Stimulated activated naive CD8-positive, alpha-beta T cell treated with anti-CD3 and anti-CD28 coated beads, Interleukin-15, amount 100 ng/mL, for 72 hours (primary cell): ENCODE data around the gene EDEM1.

Experiments
- ATAC-seq: fragments of 150-1000 bp; cut with Tn5 transposase; 2 replicates; pipeline ENCODE4 v1.10.0; 2021; ENCODE audit warnings: mild to moderate bottlenecking, moderate library complexity
- DNase-seq, 2 donors: peaks; one replicate each; pipeline ENCODE4 v3.0.0; 2021 to 2022
- H3K27ac Mint-ChIP-seq, 2 donors: one replicate each; pipeline ENCODE4 v1.8.0; 2022; ENCODE audit warnings: mild to moderate bottlenecking in 2 of 2, mixed read lengths in 2 of 2, moderate library complexity in 2 of 2
- H3K27me3 Mint-ChIP-seq: one replicate; pipeline ENCODE4 v1.8.0; 2022; ENCODE audit warnings: mixed read lengths
- H3K4me1 Mint-ChIP-seq: one replicate; pipeline ENCODE4 v1.8.0; 2022; ENCODE audit warnings: mild to moderate bottlenecking, mixed read lengths
- H3K4me3 Mint-ChIP-seq, 2 donors: one replicate each; pipeline ENCODE4 v1.8.0; 2022; ENCODE audit warnings: mild to moderate bottlenecking in 2 of 2, mixed read lengths in 2 of 2, moderate library complexity in 1 of 2
- H3K9me3 Mint-ChIP-seq, 2 donors: one replicate each; pipeline ENCODE4 v1.8.0; 2022; ENCODE audit warnings: mixed read lengths in 2 of 2

The EDEM1 gene

DNA sequence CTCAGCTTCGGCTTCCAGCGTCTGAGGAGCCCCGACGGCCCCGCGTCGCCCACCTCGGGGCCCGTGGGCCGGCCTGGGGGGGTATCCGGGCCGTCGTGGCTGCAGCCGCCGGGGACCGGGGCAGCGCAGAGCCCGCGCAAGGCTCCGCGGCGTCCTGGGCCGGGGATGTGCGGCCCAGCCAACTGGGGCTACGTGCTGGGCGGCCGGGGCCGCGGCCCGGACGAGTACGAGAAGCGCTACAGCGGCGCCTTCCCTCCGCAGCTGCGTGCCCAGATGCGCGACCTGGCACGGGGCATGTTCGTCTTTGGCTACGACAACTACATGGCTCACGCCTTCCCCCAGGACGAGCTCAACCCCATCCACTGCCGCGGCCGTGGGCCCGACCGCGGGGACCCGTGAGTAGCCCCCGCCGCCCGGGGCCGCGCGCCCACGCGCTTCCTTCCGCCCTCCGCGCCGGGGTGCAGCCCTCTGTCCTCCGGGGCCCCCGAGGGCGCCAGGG is 462 bp downstream of the EDEM1 start:
- Mint-ChIP-seq H3K9me3 (no peaks in the 10 kb centered on the region), H3K27me3 (no peaks in the 10 kb centered on the region), H3K27ac (peak overlapping the region; percentile 100), H3K4me1 (peaks cover 32% of the 10 kb centered on the region), H3K4me3 (peak overlapping the region; percentile 92 to 100)
- ATAC-seq (peak; percentile 61), DNase-seq (peak; percentile 71 to 77)

- DNase-seq: peak; percentile 64 to 69
Measured at GRCh38 chr3:5188419-5189221, 1.1 kb downstream of the EDEM1 start.

GRCh38 chr3:5190147-5190791 is 2.8 kb downstream of the EDEM1 start:
- ATAC-seq (no peak), DNase-seq (peak in 1 of 2 donors; percentile 48)
- Mint-ChIP-seq H3K4me3 (peak overlapping the region; percentile 61 to 94), H3K9me3 (peaks cover 0 to 6% of the 10 kb centered on the region in 2 donors), H3K4me1 (peaks cover 55% of the 10 kb centered on the region), H3K27me3 (no peaks in the 10 kb centered on the region), H3K27ac (peak overlapping the region; percentile 65 to 74)

More at GRCh38 chr3:5188419-5189221, 1.1 kb downstream of the EDEM1 start:
- Mint-ChIP-seq H3K27me3 (no peaks in the 10 kb centered on the region), H3K27ac (peak overlapping the region; percentile 99 to 100), H3K4me3 (peak overlapping the region; percentile 92 to 94), H3K9me3 (no peaks in the 10 kb centered on the region), H3K4me1 (peaks cover 38% of the 10 kb centered on the region)
- ATAC-seq: peak; percentile 44

GRCh38 chr3:5191555-5192304 is 4.2 kb downstream of the EDEM1 start:
- Mint-ChIP-seq H3K9me3 (peaks cover 0 to 6% of the 10 kb centered on the region in 2 donors), H3K4me3 (peak overlapping the region; percentile 71 to 84), H3K4me1 (peaks cover 59% of the 10 kb centered on the region), H3K27ac (peak overlapping the region; percentile 48 to 93), H3K27me3 (no peaks in the 10 kb centered on the region)
- ATAC-seq (no peak), DNase-seq (no peak)

GRCh38 chr3:5192571-5193365 is 5.3 kb downstream of the EDEM1 start:
- Mint-ChIP-seq H3K4me1 (peaks cover 63% of the 10 kb centered on the region), H3K9me3 (peaks cover 0 to 9% of the 10 kb centered on the region in 2 donors), H3K4me3 (peak overlapping the region; percentile 71 to 84), H3K27ac (peak overlapping the region; percentile 91 to 93), H3K27me3 (no peaks in the 10 kb centered on the region)
- ATAC-seq: no peak
- DNase-seq: no peak

GRCh38 chr3:5194341-5194740 is 6.8 kb downstream of the EDEM1 start:
- Mint-ChIP-seq H3K27ac (peak overlapping the region; percentile 98 to 99), H3K9me3 (peaks cover 0 to 10% of the 10 kb centered on the region in 2 donors), H3K4me1 (peaks cover 79% of the 10 kb centered on the region), H3K27me3 (no peaks in the 10 kb centered on the region), H3K4me3 (peak overlapping the region; percentile 75 to 82)
- ATAC-seq: peak; percentile 26
- DNase-seq: no peak

GRCh38 chr3:5194801-5195509 is 7.4 kb downstream of the EDEM1 start:
- peak; percentile 70 for ATAC-seq
- peaks cover 82% of the 10 kb centered on the region for H3K4me1 Mint-ChIP-seq
- no peak for DNase-seq

GRCh38 chr3:5195605-5196004 is 8.1 kb downstream of the EDEM1 start:
- H3K9me3 Mint-ChIP-seq: peaks cover 0 to 10% of the 10 kb centered on the region in 2 donors
- H3K4me3 Mint-ChIP-seq: peak overlapping the region; percentile 75 to 82
- H3K27me3 Mint-ChIP-seq: no peaks in the 10 kb centered on the region
- peaks cover 89% of the 10 kb centered on the region for H3K4me1 Mint-ChIP-seq
- DNase-seq (peak in 1 of 2 donors; percentile 50), ATAC-seq (no peak)
- H3K27ac Mint-ChIP-seq: peak overlapping the region; percentile 98 to 99

More at GRCh38 chr3:5194801-5195509, 7.4 kb downstream of the EDEM1 start:
- Mint-ChIP-seq H3K9me3 (peaks cover 0 to 10% of the 10 kb centered on the region in 2 donors), H3K27me3 (no peaks in the 10 kb centered on the region), H3K4me3 (peak overlapping the region; percentile 75 to 82), H3K27ac (peak overlapping the region; percentile 98 to 99)

DNA sequence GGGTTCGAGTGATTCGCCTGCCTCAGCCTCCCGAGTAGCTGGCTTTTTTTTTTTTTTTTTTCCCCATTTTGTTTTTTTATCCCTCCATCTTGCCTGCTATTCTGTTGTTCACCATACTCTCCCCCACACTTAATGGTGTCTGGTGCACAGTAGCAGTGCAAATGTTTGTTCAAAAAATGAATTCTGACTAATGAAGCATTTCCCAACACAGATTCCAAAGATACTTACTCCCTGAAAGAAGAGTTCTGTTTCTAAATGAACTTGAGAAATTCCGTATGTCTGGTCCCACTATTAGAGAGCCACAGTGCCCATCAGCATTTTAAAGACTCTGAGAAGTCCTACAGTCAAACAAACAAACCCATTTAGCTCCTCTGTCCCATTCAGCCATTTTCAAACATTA is 9.5 kb downstream of the EDEM1 start:
- no peak for ATAC-seq
- Mint-ChIP-seq H3K27ac (peak overlapping the region; percentile 98 to 99), H3K4me3 (peak overlapping the region; percentile 75 to 82), H3K27me3 (no peaks in the 10 kb centered on the region), H3K4me1 (peaks cover 83% of the 10 kb centered on the region), H3K9me3 (peaks cover 0 to 10% of the 10 kb centered on the region in 2 donors)
- DNase-seq: no peak

DNA sequence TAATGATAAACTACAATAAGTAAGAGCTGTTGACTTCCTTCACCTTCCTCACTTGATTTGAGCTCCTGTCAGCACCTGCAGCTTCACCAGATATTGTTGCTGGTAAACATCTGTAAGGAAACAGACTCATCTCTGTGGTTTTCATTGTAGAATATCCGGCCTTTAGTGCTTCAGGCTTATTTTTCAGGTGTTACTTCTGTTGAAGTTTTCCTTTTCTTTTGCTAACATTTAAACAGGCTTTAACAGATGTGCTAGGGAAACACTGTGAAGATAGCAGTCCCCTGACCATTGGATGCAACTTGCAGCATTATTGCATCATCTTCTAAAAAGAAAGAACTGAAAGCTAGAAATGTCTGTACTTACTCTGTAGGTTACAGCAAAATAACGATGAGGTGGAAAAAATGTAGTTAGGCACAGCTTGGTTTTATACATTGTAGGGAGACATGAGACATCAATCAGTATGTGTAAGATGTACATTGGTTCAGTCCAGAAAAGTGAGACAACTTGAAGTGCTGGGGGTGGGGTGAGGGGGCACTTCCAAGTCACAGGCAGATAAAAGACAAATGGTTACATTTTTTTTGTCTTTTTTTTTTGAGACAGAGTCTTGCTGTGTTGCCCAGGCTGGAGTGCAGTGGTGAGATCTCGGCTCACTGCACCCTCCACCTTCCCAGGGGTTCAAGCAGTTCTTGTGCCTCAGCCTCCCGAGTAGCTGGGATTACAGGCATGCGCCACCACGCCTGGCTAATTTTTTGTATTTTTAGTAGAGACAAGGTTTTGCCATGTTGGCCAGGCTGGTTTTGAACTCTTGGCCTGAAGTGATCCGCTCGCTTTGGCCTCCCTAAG is 10.2 kb downstream of the EDEM1 start:
- peaks cover 0 to 10% of the 10 kb centered on the region in 2 donors for H3K9me3 Mint-ChIP-seq
- peak overlapping the region; percentile 98 to 99 for H3K27ac Mint-ChIP-seq
- DNase-seq (peak; percentile 43 to 56), ATAC-seq (peak; percentile 83)
- no peaks in the 10 kb centered on the region for H3K27me3 Mint-ChIP-seq
- H3K4me3 Mint-ChIP-seq: peak overlapping the region; percentile 75 to 82
- H3K4me1 Mint-ChIP-seq: peaks cover 79% of the 10 kb centered on the region

GRCh38 chr3:5198313-5198677 is 10.8 kb downstream of the EDEM1 start:
- DNase-seq (no peak), ATAC-seq (no peak)
- Mint-ChIP-seq H3K27ac (peak overlapping the region; percentile 98 to 99), H3K9me3 (peaks cover 0 to 10% of the 10 kb centered on the region in 2 donors), H3K4me3 (peak overlapping the region; percentile 75 to 82), H3K27me3 (no peaks in the 10 kb centered on the region), H3K4me1 (peaks cover 79% of the 10 kb centered on the region)

- Mint-ChIP-seq H3K27me3 (no peaks in the 10 kb centered on the region), H3K4me3 (peak overlapping the region; percentile 61 to 75), H3K9me3 (peaks cover 0 to 10% of the 10 kb centered on the region in 2 donors), H3K27ac (peak overlapping the region; percentile 98 to 99), H3K4me1 (peaks cover 74% of the 10 kb centered on the region)
- ATAC-seq: no peak
- DNase-seq: no peak
Measured at GRCh38 chr3:5198986-5199731, 11.7 kb downstream of the EDEM1 start.

DNA sequence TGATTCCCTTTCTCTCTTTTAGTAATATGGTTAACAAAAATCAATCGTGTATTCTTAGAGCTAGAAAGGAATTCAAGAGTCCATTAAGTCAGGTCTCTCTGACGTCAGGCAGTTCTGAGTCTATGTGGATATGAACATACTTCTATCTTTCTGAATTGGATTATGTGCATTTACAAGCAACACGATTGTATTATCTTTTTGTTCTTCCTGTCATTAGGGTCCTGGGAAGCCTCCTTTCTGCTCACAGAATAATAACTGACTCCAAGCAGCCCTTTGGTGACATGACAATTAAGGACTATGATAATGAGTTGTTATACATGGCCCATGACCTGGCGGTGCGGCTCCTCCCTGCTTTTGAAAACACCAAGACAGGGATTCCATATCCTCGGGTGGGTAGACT is 14.0 kb downstream of the EDEM1 start:
- Mint-ChIP-seq H3K27ac (peak overlapping the region; percentile 54 to 72), H3K9me3 (peaks cover 0 to 4% of the 10 kb centered on the region in 2 donors), H3K4me1 (peaks cover 72% of the 10 kb centered on the region), H3K27me3 (no peaks in the 10 kb centered on the region), H3K4me3 (no peak overlapping the region)
- no peak for ATAC-seq
- no peak for DNase-seq
